ENCODE data around the gene PGAM1. TPM values are rescaled to one million over a fixed set of nuclear protein-coding genes. Genes with fewer than 3 reads are reported as not detected.
A peak's percentile ranks its signal among the peaks of the same experiment; 100 is the strongest.

Gene PGAM1
- total RNA-seq, 2 experiments from 2014 or later = 1,193 to 1,205 TPM

DNA sequence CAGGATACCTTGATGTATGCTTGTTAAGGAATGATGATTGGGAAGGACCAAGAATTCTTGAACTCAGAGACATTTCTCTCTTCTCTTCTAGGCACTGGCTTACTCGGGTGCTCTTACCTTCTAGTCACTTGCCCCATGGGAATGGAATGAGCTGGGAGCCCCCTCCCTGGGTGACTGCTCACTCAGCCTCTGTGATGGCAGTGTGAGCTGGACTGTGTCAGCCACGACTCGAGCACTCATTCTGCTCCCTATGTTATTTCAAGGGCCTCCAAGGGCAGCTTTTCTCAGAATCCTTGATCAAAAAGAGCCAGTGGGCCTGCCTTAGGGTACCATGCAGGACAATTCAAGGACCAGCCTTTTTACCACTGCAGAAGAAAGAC lies 30.7 kb downstream of the PGAM1 start:
- intact Hi-C loops (cut with micrococcal nuclease) = no loop called here
- DNase-seq (no peak), ATAC-seq (no peak)
- H3K36me3 Mint-ChIP-seq (ENCODE audit: low read depth) = peaks cover 62% of the 10 kb centered on the region
- no peaks in the 10 kb centered on the region for H3K27me3 Mint-ChIP-seq
- ChIA-PET POLR2A (interaction anchor here (0.6 to 5.2 kb wide), 6 partner anchors 9 to 57 kb away, joined by 3 to 27 read pairs (median 4); no protein-coding TSS in a partner anchor), CTCF (interaction anchor here (1.1 to 2.0 kb wide), 3 partner anchors 10 to 178 kb away, joined by 3 to 7 read pairs (median 7); no protein-coding TSS in a partner anchor)
- H3K4me1 Mint-ChIP-seq (ENCODE audit: low read depth) = peaks cover 26% of the 10 kb centered on the region
- H3K4me3 Mint-ChIP-seq = no peak overlapping the region
- TF ChIP-seq CTCF (IDR thresholded peaks at IDR 0.05) = no peak
- H3K27ac Mint-ChIP-seq = peak overlapping the region; percentile 71
- no peaks in the 10 kb centered on the region for H3K9me3 Mint-ChIP-seq

DNA sequence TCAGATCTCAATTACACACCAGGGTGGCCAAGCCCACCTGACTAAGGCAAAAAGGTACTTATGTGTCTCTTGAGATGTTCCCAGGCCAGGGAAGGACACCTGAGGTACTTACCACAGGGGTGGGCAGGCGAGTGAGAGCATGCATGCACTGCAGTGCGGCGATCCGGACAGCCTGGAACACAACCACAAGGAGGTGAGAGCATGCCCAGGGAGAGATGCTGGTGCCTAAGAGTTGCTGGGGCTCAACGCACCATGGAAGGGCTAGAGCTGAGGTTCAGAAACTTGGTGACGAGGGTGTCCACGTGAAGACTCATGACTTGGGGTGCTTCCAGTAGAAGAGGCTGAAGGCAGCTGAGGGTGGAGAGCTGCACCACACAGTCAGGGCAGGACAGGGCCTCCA lies 33.1 kb downstream of the PGAM1 start:
- Mint-ChIP-seq H3K9me3 (no peaks in the 10 kb centered on the region), H3K4me3 (no peak overlapping the region), H3K27ac (peak overlapping the region; percentile 31), H3K36me3 (ENCODE audit: low read depth) (peaks cover 66% of the 10 kb centered on the region), H3K4me1 (ENCODE audit: low read depth) (peaks cover 14% of the 10 kb centered on the region), H3K27me3 (no peaks in the 10 kb centered on the region)
- no peak for DNase-seq
- no peak for TF ChIP-seq CTCF (IDR thresholded peaks at IDR 0.05)
- CTCF ChIA-PET = interaction anchor here (0.8 to 1.4 kb wide), 2 partner anchors 11 to 51 kb away, joined by 3 read pairs; no protein-coding TSS in a partner anchor
- intact Hi-C loops (cut with micrococcal nuclease) = no loop called here
- no peak for ATAC-seq
- POLR2A ChIA-PET = interaction anchor here (0.6 kb wide), 1 partner anchor 38 kb away, joined by 3 read pairs; no protein-coding TSS in a partner anchor

DNA sequence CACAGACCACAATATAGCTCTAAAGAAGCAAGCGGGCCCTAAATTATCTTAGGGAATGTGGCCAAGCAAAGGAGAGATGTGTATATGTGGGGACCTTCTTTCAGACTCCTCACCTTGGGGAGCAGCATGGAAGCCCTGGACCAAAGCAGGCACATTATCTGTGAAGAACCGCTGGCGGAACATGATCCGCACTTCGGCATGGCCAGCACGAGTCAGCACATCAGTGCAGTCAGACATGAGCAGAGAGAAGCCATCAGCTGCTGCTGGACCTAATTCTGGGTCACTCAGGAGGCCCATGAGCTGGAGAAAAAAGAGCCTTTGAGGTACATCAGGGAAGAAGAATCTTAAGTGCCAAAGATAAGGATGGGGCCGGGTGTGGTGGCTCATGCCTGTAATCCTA lies 33.9 kb downstream of the PGAM1 start:
- ATAC-seq (no peak), DNase-seq (no peak)
- Mint-ChIP-seq H3K4me3 (no peak overlapping the region), H3K27me3 (no peaks in the 10 kb centered on the region), H3K9me3 (no peaks in the 10 kb centered on the region), H3K27ac (no peak overlapping the region), H3K36me3 (ENCODE audit: low read depth) (peaks cover 66% of the 10 kb centered on the region), H3K4me1 (ENCODE audit: low read depth) (peaks cover 6% of the 10 kb centered on the region)
- POLR2A ChIA-PET = interaction anchor here (0.5 kb wide), 1 partner anchor 31 kb away, joined by 3 read pairs; no protein-coding TSS in a partner anchor
- TF ChIP-seq CTCF (IDR thresholded peaks at IDR 0.05) = no peak
- CTCF ChIA-PET = interaction anchor here (0.8 to 2.3 kb wide), 4 partner anchors 12 to 94 kb away, joined by 3 to 10 read pairs (median 3); no protein-coding TSS in a partner anchor
- intact Hi-C loops (cut with micrococcal nuclease) = no loop called here

DNA sequence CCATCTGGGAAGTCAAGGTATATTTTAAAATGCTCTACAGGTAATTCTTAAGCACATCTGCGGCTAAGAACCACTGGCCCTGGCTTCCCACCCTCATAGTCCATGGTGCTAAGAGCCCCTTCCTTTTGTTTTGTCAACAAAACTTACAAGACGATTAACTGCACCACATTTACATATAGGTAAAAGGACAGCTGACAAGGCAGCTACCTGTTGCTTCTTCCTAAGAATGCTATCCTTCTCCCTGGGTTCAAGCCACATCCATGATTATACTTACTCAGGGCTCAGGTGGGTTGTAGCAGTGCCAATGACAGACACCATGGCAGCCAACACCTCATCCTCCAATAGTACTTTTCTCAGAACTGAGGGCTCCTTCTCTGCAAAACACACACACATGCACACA lies 36.3 kb downstream of the PGAM1 start:
- no peak for DNase-seq
- intact Hi-C loops (cut with micrococcal nuclease) = no loop called here

More for the DNA sequence above, 36.3 kb downstream of the PGAM1 start:
- Mint-ChIP-seq H3K4me3 (no peak overlapping the region), H3K27me3 (no peaks in the 10 kb centered on the region), H3K27ac (no peak overlapping the region), H3K36me3 (ENCODE audit: low read depth) (peaks cover 48% of the 10 kb centered on the region), H3K4me1 (ENCODE audit: low read depth) (no peaks in the 10 kb centered on the region), H3K9me3 (no peaks in the 10 kb centered on the region)
- TF ChIP-seq CTCF (IDR thresholded peaks at IDR 0.05) = no peak
- no peak for ATAC-seq
- ChIA-PET POLR2A (interaction anchor here (1.4 kb wide), 1 partner anchor 15 kb away, joined by 5 read pairs; no protein-coding TSS in a partner anchor), CTCF (interaction anchor here (1.5 to 2.3 kb wide), 4 partner anchors 54 to 92 kb away, joined by 5 to 10 read pairs (median 7); no protein-coding TSS in a partner anchor)
